HG03139 (cell line): ENCODE data around the gene MAPK1.
"Not testable (repeated sequence)": the region's sequence is repeated elsewhere in the genome, so short reads cannot be mapped to it uniquely, and the experiment has no call there.

Experiments used
- ATAC-seq: cut with Tn5 transposase; IDR thresholded peaks from one replicate; pipeline ENCODE4 v1.9.1; 2021; ENCODE audit not compliant: unreplicated experiment

Gene MAPK1

DNA sequence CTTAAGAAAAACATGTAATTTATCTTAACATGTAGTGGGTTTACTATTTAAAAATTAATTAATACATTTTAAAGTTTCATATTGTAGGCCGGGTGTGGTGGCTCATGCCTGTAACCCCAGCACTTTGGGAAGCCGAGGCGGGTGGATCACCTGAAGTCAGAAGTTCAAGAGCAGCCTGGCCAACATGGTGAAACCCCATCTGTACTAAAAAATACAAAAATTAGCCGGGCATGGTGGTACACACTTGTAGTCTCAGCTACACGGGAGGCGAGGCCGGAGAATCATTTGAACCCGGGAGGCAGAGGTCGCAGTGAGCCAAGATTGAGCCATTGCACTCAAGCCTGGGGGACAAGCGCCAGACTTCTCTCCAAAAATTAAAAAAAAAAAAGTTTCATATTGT, 73.7 kb downstream of the MAPK1 start:
- not testable (repeated sequence) for ATAC-seq

DNA sequence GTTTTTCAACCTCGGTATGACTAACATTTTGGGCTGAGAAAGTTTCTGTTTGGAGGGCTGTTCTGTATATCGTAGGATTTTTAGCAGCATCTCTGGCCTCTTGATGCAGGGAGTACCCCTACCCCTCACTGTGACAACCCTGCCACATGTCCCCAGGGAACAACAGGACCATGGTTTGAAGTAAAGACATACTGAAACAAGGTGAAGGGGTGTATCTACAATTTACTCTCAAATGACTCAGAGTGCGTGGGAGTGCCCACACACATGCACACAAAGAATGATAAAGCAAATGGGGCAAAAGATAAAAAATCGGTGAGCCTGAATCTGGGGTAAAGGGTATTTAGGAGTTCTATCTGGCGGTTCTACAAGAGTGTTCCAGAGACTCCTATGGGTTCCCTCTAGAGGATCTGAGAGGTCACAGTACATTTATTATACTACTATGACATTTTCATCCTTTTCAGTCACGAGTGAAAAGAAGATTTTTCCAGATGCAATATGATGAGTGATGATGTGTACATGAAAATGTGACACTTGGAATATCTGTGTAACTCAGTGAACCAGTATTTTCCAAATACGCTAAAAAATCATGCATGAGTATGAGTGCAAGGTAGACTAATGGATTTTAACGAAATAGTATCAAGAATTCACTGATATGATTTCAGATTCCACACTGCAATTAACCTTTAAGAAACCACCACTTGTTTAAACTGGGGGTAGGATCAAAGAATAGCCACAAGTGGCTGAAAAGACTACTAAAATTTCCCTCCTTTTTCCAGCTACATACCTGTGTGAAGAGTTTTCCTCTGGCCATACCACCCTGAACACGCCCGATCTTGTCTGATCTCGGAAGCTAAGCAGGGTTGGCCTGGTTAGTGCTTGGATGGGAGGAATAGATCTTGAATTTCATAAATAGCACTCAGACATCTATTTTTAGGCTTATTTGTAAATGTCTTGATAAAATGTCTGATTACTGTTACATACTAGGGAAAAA, 75.5 kb downstream of the MAPK1 start:
- no peak for ATAC-seq

DNA sequence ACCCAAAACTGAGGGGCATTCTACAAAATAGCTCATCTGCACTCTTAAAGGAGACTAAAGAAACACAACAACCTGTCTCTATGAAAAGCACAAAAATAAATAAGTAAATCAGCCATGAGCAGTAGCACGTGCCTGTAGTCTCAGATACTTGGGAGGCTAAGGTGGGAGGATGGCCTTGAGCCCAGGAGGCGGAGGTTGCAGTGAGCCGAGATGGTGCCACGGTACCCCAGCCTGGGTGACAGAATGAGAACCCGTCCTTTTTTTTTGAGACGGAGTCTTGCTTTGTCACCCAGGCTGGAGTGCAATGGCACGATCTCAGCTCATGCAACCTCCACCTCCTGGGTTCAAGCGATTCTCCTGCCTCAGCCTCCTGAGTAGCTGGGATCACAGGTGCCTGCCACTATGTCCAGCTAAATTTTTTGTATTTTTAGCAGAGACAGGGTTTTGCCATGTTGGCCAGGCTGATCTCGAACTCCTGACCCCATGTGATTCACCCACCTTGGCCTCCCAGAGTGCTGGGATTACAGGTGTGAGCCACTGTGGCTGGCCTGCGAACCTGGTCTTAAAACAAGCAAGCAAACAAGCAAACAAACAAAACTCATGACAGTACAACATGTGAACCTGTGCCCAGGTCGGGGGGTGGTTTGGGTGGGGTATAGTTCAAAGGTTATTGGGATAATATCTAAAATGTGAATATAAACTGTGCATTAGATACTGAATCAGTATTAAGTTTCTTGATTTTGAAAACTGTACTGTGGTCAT, 76.4 kb downstream of the MAPK1 start:
- not testable (repeated sequence) for ATAC-seq

DNA sequence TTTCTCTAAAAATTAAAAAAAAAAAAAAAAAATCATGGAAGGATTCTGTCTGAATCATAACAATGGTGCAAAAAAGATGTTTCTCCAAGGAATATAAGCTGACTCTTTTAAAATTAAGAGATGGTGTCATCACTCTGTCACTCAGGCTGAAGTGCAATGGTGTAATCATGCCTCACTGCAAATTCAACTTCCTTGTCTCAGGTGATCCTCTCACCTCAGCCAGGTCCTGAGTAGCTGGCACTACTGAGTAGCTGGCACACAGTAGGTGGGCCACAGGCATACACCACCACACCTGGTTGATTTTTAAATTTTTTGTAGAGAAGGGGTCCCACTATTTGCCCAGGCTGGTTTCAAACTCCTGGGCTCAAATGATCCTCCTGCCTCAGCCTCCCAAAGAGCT, 77.1 kb downstream of the MAPK1 start:
- no peak for ATAC-seq

DNA sequence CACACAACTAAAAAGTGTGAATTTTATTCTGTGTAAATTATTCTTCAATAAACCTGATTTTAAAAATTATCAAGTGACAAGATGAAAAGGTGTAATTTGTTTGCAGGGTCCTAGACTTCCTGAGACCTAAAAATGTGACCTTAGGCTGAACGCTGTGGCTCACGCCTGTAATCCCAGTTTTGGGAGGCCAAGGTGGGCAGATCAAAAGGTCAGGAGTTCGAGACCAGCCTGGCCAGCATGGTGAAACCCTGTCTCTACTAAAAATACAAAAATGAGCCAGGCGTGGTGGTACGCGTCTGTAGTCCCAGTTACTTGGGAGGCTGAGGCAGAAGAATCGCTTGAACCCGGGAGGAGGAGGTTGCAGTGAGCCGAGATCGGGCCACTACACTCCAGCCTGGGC, 79.9 kb downstream of the MAPK1 start:
- ATAC-seq, result not testable (repeated sequence)

DNA sequence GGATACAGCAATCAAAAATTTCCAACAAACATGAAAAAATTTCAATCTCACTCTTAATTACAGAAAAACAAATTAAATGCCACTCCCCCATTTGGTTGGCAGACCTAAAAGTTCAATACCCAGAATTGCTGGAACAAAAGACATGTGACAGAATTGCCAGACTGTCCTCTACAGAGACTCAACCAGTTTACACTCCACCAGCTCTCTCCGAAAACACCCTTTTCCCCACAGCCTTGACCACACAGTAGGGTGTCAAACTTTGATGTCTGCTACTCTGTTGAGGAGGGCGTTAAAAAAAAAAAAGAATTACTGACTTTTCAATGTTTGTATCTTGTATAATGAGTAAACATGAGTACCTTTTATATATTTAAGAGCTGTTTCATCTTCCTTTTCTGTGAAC, 87.2 kb downstream of the MAPK1 start:
- ATAC-seq, result no peak

DNA sequence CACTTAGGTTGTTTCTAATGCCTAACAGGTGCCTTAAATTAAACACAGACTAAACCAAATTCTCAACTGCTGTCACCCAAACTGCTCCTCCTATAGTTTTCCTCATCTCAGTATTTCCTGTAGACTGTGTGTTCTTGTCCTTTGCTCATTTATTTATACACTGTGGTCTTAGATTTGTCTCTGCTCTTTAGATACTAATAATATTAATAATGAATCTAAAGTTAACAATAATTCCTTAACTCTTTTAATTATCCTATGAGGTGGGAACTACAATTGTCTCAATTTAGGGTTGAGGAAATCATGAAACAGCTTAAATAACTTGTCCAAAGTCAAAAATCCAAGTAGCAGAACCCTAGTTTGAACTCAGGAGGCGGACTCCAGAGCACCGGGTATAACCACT, 88.0 kb downstream of the MAPK1 start:
- no peak for ATAC-seq

DNA sequence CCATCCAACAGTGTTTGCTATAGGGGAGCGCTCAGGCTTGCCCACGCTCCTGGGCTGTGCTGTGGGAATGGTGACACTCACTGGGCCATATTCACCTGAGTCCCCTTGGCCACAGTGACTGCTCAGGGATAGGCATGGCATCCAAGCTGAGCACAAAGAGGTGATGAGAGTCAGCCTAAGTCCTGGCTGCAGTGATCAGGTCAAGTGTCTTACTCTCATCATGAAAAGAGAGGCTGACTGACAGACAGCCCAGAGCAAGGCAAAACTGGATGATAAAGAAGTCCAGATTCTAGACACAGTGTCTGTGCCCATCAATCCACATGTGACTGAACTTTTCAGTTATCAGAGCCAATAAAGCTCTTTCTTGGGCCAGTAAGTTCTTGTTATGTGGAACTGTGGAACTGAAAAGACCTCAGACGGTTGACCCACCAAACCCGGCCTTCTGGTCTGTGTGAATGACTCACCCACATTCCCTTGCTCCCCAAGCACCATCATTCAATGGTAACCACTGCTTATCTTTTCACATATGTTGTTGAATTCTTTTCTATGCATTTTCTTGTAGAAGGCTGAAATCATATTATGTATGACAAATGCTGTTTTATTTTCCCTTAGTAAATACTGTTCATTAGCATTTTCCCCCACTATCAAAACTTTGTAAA, 88.6 kb downstream of the MAPK1 start:
- no peak for ATAC-seq

DNA sequence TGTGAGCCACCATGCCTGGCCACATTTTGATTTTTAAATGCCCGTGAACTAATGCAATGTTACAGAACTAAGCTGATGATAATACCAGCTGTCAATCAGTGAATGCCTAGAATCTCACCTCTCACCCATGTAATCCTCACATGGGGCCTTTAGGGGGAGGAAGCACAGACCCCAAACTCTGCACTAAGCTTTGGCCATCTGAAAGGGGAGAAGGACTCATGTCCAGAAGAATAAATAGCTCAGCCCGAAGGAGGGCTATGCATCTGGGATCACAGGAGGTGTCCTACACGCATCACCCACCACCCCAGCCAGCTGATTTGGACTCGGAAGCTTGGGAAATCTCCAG, 95.8 kb downstream of the MAPK1 start:
- ATAC-seq, result no peak

DNA sequence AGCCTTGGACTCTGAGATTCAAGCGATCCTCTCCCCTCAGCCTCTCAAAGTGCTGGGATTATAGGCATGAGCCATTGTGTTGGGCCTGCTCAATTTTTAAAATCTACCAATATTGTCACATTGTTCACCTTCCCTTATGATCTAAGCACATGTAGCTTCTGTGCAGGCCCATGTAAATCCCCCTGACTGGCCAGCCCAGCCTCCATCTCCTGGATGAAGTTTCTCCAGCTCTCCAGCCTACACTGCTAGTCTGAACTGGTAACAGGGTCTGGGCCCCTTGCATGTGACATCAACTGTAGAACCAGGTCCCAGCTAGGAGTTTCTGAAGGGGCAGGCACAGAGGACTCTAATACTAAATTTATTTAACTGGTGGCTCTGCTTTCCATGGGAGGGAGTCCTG, 99.0 kb downstream of the MAPK1 start:
- no peak for ATAC-seq

DNA sequence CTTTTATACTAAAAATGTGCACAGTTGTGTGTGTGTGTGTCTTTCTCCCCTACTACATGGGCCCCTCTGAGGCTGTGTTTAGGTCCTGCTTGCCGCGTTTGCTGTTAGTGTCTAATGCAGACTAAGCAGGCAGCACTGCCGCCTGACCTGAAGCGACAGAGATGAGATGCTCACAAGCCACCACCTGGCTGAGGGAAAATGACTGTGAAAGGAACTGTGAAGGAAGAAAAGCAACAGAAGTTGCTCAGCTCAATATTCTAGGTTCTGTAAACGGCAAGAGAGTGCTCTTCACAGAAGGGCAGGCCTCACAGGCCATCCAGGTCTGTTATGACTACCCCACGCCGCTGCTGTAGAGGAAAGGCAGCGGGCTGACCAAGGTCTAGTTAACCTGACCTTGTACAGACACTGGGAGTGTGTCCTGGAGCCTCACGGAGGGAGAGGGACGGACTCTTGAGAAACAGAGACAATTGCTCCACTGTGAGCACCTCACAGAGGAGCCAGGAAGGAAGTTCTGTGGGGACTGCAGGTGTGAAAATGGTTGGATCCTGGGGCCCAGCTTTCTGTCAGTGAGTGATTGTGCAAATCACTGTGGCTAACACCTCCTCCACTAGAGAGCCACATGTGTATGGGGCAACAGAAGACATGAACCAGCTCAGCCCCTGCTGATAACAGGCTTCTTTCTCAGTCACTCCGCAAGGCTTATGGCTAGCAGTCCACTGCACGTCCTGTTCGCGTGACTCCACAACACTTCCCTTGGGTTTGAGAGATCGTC, 100.6 kb downstream of the MAPK1 start:
- ATAC-seq, result no peak

DNA sequence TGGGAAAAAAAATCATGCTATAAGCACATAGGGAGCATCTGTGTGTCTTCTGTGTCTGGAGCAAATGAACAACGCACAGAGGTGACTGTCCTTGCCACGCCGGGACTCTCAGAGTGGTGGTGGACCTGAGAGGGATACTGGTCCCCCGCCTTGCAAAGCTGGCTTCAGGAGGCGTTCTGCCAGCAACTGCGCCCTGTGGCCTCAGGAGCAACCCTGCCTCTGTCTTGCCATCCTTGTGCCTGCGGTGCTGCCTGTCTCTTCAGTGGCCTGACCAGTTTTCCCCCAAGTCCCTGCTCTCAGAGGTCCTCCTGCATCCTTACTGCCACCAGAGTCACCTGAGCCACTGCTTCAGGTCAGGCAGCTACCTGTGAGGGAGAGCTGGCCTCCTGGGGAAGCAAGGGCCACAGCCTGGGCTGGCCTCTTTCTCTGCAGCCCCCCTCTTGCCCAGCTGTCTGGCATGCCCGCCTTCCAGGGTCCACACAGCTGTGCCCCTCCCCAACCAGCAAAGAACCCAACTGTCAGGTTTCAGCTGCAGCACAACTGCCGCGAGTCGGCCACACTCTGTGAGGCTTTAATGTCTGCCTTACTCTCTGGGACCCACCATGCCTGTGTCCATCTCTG, 101.4 kb downstream of the MAPK1 start:
- ATAC-seq, result no peak

DNA sequence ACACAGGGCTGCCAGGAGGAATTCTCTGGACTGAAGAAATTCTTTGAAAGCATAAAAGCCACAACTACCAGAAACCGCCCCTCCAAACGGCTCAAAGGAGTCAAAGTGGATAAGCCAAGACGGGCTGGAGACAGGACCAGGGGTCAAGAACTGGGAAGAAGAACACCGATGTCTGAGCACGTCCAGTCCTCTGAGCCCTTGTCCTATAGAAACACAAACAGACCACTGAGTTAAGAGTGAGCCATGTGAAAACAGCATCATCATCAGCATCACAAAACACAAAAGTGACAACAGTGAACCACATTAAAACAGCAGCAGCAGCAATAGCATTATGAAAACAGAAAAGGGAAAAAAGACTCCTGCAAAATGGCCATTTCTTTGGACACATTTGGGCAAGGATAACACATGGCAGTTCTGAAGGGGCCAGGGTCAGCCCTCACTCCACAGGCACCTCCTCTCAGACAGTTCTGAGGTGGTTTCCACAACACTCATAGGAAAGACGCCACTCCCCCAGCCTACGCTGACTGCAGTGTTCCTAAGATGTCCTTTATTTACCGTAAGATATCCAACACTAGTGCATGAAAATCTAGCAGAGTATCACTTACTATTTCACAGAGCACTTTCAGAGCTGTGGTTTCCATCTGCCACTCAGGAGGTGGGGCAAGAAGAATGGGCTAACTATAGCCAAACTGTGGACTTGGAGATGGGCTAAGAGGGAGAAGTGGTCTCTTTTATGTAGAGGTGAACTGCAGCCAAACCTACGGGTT, 103.2 kb downstream of the MAPK1 start:
- no peak for ATAC-seq

DNA sequence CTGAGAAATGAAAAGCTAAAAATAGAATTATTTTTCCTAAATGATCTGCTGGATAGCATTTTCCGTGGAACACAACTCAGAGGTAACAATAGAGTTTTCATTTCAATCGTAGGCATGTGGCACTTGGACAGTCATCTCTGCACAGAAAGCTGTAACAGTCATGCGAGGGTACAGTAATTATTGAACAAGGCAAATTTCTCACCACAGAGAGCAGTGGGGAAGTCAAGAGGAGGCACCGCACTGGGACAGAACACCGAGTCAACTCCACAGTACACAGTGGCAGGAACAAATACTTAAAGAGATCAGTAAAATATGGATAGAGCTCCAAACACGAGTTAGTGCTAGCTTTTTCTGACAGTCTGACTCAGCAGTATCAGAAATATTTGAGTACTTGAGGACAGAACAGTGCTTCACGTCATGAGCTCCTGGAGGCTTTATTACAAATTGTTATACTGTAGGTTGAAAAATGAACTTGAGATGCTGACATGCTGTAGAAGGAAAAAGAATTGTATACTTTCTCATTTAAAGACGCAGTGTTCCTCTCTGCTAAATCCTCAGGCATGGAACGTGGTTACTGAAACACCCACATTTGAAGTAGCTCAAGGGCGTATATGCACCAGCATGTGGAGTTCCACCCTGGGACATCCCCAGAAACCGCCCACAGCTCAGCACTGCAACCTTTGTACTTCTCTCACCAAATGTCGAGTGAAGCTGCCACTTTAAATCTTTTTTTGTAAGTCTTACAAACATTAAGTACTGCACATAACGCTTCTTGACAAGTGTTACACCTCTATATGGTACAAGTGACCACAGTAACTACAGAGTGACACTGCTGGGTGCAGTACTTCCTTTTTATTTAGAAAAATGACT, 104.5 kb downstream of the MAPK1 start:
- ATAC-seq, result no peak

DNA sequence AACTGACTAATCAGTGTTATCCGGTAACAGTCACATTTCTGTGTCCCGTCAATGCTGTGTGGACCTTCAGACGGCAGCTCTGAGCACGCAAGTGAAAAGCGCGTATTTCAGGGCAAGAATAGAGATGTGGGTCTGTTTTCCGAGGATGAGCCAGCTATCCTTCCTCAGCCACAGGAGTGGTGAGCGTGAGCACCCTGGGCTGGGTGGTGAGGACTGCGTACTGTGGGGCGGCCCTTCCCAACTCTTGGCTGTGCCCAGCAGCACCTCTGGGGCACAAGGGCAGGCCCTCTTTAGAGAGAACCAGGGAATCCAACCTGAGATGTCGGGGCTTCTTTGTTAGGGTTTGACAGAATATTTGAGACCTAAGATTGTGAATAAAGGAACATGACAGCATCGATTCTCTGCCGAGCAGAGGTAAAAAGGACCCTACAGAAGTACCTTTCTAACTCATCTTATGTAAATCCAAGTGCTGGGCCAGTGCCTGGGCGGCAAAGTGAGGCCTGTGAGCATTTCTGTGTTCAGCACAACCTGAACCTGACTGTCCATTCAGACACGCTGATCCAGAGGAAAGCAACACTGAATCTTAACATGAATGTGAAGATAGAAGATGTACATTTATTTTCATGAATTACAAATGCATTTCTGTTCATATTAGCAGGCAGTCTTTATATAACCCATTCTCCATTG, 105.3 kb downstream of the MAPK1 start:
- ATAC-seq, result no peak

DNA sequence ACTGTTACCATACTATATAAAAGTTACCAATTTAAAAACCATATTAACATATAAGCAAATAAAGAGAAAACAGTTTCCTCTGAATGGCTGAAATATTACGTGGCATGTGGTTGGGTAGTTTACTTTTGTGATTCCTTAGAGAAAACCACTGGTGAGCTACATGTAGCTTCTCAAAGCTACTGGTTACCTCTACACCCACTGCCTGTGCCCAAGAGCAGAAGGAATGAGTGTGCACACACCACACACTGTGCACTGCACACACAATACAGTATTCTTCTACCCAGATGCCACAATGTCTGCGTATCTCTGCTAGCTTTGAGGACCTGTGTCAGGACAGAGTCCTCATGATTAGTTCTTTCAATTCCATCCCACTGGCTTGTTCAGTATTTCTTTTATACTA, 106.4 kb downstream of the MAPK1 start:
- no peak for ATAC-seq

DNA sequence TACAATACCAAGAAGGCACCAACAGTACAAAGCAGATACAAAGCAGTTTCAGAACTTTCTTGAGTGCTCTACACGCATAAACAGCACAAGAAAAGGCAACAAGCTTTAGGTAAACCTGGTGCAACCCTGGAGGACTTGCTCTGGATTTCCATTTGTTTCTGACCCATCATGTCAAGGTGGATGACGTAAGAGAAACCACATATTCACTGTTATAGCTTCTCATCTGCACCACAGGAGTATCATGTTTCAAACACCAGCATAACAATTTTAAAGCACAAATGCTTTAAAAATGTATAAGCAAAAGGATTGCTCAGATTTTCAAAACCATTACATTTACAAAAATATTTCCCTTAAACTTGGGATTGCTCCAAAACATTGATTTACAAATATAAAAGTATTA, 106.8 kb downstream of the MAPK1 start:
- ATAC-seq, result no peak

DNA sequence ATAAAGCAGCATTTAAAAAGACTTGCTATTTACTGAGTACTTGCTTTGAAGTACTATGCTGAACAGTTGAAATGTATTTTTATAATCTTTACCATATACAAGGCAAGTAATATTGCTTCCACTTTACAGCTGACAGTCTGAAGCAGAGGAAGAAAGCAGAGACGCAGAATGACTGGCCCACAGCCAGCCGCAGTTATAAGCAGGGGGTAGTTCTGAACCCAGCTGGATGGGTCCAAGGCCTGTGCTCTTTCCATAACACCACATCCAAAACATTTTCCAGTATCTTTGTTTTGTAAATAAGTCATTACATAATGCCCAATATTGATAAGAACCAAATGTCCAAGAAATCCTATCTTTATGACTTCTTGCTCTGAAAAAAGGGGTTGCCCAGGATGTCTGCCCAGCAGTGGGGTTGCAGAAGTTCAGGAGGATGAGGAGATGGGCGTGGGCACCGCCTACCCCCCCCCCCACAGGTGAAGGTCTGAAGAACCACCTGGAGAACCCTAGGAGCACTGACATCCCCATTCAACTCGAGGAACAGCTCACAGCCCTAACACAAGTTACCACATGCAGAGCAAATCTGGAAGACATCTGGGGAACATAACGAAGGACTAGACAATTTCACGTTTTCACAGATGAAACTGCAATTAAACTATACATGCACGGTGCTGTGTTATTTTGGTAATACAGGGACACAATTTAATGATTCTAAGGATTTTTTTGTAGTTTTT, 107.6 kb downstream of the MAPK1 start:
- ATAC-seq, result no peak
